ENCODE data around the gene CTSK.
A peak's percentile ranks its signal among the peaks of the same experiment; 100 is the strongest.
"Not testable (repeated sequence)": the region's sequence is repeated elsewhere in the genome, so short reads cannot be mapped to it uniquely, and the experiment has no call there.

The CTSK gene

GRCh38 chr1:150775276-150775675 lies 32.8 kb downstream of the CTSK start:
- Histone ChIP-seq H3K36me3 (no peaks in the 10 kb centered on the region), H3K4me1 (ENCODE audit: control insufficient read depth in 1 of 2, insufficient read depth in 1 of 2, low read depth in 1 of 2, low read length in 1 of 2) (peaks cover 82 to 94% of the 10 kb centered on the region in 2 experiments), H3K27ac (peak overlapping the region; percentile 96), H3K27me3 (no peaks in the 10 kb centered on the region), H3K9me3 (no peaks in the 10 kb centered on the region), H3K4me3 (ENCODE audit: low read depth in 1 of 2, low read length in 1 of 2) (no peak overlapping the region)
- no peak for TF ChIP-seq CTCF (IDR thresholded peaks at IDR 0.05)

- TF ChIP-seq CTCF (IDR thresholded peaks at IDR 0.05), result no peak
- H3K36me3 ChIP-seq, result no peaks in the 10 kb centered on the region
- H3K9me3 ChIP-seq, result no peaks in the 10 kb centered on the region
- peak overlapping the region in 1 of 2 experiments; percentile 57 for H3K4me3 ChIP-seq (ENCODE audit: low read depth in 1 of 2, low read length in 1 of 2)
- peak overlapping the region; percentile 99 for H3K27ac ChIP-seq
- H3K27me3 ChIP-seq, result no peaks in the 10 kb centered on the region
- peaks cover 66 to 90% of the 10 kb centered on the region in 2 experiments for H3K4me1 ChIP-seq (ENCODE audit: control insufficient read depth in 1 of 2, insufficient read depth in 1 of 2, low read depth in 1 of 2, low read length in 1 of 2)
Measured at GRCh38 chr1:150772326-150772725, 35.7 kb downstream of the CTSK start.

- H3K27me3 ChIP-seq; H3K9me3 ChIP-seq; H3K4me3 ChIP-seq (ENCODE audit: low read depth in 1 of 2, low read length in 1 of 2): not testable (repeated sequence)
- Histone ChIP-seq H3K36me3 (peaks cover 13% of the 10 kb centered on the region), H3K4me1 (ENCODE audit: control insufficient read depth in 1 of 2, insufficient read depth in 1 of 2, low read depth in 1 of 2, low read length in 1 of 2) (peaks cover 62 to 71% of the 10 kb centered on the region in 2 experiments), H3K27ac (peak overlapping the region; percentile 48)
Measured at GRCh38 chr1:150767704-150768103, 40.4 kb downstream of the CTSK start.

- H3K9me3 ChIP-seq, H3K27me3 ChIP-seq: not testable (repeated sequence)
- peaks cover 16% of the 10 kb centered on the region for H3K36me3 ChIP-seq
- H3K27ac ChIP-seq, result peak overlapping the region; percentile 88
- H3K4me1 ChIP-seq (ENCODE audit: control insufficient read depth in 1 of 2, insufficient read depth in 1 of 2, low read depth in 1 of 2, low read length in 1 of 2), result peaks cover 59 to 72% of the 10 kb centered on the region in 2 experiments
- H3K4me3 ChIP-seq (ENCODE audit: low read depth in 1 of 2, low read length in 1 of 2), result peak overlapping the region; percentile 70 to 78
Measured at GRCh38 chr1:150765977-150766301, 42.1 kb downstream of the CTSK start.

GRCh38 chr1:150765296-150765976 lies 42.6 kb downstream of the CTSK start, which contains the start of gene CTSS:
Gene CTSS (minus strand): TSS chr1:150765778. CDS start chr1:150764763, 1,015 bp downstream.
- peak within 1 kb of the TSS; percentile 70 to 78 for H3K4me3 ChIP-seq (ENCODE audit: low read depth in 1 of 2, low read length in 1 of 2)
- no peak for TF ChIP-seq CTCF (IDR thresholded peaks at IDR 0.05)

GRCh38 chr1:150764617-150765101 lies 43.4 kb downstream of the CTSK start:
- Histone ChIP-seq H3K9me3 (no peaks in the 10 kb centered on the region), H3K4me3 (ENCODE audit: low read depth in 1 of 2, low read length in 1 of 2) (peak overlapping the region; percentile 70 to 78), H3K27me3 (no peaks in the 10 kb centered on the region), H3K36me3 (peaks cover 23% of the 10 kb centered on the region), H3K4me1 (ENCODE audit: control insufficient read depth in 1 of 2, insufficient read depth in 1 of 2, low read depth in 1 of 2, low read length in 1 of 2) (peaks cover 60 to 75% of the 10 kb centered on the region in 2 experiments), H3K27ac (peak overlapping the region; percentile 88)
- no peak for TF ChIP-seq CTCF (IDR thresholded peaks at IDR 0.05)

More at GRCh38 chr1:150765296-150765976, 42.6 kb downstream of the CTSK start, which contains the start of gene CTSS:
- H3K9me3 ChIP-seq, result no peaks in the 10 kb centered on the region
- peak within 1 kb of the TSS; percentile 88 for H3K27ac ChIP-seq
- peaks cover 18% of the 10 kb centered on the region for H3K36me3 ChIP-seq
- H3K4me1 ChIP-seq (ENCODE audit: control insufficient read depth in 1 of 2, insufficient read depth in 1 of 2, low read depth in 1 of 2, low read length in 1 of 2), result peaks cover 60 to 72% of the 10 kb centered on the region in 2 experiments
- no peaks in the 10 kb centered on the region for H3K27me3 ChIP-seq
